Cardiac septum (tissue), 1 donor: ENCODE results near the gene BRAP. TPM values are rescaled to one million over a fixed set of nuclear protein-coding genes. Genes with fewer than 3 reads are reported as not detected.
"Not testable (repeated sequence)": the region's sequence is repeated elsewhere in the genome, so short reads cannot be mapped to it uniquely, and the experiment has no call there.

ENCODE experiments used
- DNase-seq: peaks from one replicate; pipeline ENCODE4 v3.0.0-alpha.2; 2020; ENCODE audit warnings: low spot score
- intact Hi-C: fragments of 100-400 bp; cut with DNase I; formaldehyde crosslinking; loops from one replicate; pipeline ENCODE4 v1.14.0; 2022
- total RNA-seq: library from RNA; stranded (reverse); fragmentation: NEBNext Ultra II Directional; extraction: Animal tissue kit (Norgen Biotek cat#: 25700); gene quantifications from one replicate; pipeline ENCODE4 v1.2.1, GENCODE V29; 2021
- donor health status: DM: no; HTN: no; CAD: no.

Gene BRAP
- total RNA-seq, 1 donor from 2014 or later = 13.9 TPM

DNA sequence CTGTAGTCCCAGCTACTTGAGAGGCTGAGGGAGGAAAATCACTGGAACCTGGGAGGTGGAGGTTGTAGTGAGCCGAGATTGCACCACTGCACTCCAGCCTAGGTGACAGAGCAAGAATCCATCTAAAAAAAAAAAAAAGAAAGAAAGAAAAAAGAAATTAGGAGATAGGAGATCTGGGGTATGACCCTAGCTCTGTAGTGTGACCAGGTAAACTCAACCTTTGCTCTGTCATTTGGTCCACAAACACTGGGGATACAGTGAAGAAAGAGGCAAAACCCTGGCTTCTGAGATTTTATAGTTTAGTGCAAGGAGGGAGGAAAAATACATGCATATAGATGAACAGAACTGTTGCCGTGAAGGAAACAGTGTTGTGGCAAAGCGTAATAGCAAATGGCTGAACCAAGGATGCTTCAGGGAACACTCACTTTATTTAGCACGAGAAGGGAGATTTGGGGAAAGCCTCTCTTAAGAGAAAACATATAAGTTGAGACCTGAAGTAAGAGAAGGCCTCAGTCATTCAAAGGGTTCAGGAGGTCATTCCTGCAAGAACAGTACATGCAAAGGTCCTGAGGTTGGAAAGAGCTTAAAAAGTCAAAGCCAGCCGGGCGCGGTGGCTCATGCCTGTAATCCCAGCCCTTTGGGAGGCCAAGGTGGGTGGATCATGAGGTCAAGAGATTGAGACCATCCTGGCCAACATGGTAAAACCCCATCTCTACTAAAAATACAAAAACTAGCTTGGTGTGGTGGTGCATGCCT lies 57.1 kb downstream of the BRAP start:
- intact Hi-C loops = no loop called here
- DNase-seq = no peak

DNA sequence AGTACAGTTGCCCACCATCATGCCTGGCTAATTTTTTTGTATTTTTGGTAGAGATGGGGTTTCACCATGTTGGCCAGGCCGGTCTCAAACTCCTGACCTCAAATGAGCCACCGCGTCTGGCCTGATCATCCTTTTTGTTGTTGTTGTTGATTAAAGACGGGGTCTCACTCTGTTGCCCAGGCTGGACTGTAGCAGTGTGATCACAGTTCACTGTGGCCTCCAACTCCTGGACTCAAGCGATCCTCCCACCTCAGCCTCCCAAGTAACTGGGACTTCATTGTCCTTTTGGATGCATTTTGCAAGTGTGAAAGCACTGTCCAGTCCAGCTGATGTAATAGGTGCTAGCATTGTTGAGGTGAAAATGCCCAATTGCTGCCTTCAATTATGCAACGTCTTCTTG lies 59.5 kb downstream of the BRAP start:
- intact Hi-C loops = no loop called here
- no peak for DNase-seq

DNA sequence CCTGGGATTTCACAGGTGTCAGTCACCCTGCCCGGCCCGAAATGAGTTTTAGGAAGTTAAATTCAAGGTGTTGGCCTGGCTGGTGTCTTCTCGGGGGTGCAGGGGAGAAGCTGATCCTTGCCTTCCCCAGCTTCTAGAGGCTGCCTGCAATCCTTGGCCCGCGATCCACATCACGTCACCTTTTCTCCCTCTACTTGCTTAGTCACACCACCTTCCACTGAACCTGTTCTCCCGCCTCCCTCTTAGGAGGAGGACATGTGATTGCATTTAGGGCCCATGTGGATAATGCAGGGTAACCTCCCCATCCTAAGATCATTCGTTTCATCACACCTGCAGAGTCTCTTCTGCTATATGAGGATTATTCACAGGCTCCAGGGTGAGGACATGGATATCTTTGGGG lies 61.2 kb downstream of the BRAP start:
- no peak for DNase-seq
- intact Hi-C loops = no loop called here

DNA sequence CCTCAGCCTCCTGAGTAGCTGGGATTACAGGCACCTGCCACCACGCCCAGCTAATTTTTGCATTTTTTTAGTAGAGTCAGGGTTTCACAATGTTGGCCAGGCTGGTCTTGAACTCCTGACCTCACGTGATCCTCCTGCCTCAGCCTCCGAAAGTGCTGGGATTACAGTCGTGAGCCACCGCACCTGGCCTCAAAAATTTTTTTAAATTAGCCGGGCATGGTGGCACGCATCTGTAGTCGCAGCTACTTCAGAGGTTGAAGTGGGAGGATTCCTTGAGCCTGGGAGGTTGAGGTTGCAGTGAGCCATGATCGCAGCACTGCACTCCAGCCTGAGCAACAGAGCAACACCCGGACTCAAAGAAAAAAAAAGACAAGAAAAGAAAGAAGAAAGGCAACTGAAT lies 67.9 kb downstream of the BRAP start:
- intact Hi-C loops, DNase-seq: not testable (repeated sequence)

DNA sequence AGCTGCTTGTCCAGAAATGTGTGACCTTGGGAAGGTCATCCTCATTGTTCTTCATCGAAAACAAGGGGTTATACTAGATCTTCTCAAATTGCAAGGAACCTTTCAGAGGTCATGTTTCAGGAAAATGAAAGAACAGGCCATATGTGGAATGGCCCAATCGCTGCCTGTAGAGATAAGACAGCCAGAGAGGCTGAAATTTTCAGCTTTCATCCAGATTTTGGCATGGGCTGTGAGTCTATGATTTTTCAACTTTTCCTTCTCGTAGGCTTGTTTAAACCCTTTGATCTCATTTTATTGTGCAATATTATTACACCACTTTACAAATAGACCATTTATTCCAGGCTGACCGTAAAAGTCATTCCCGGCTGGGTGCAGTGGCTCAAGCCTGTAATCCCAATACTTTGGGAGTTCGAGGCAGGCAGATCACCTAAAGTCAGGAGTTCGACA lies 69.6 kb downstream of the BRAP start:
- no peak for DNase-seq

DNA sequence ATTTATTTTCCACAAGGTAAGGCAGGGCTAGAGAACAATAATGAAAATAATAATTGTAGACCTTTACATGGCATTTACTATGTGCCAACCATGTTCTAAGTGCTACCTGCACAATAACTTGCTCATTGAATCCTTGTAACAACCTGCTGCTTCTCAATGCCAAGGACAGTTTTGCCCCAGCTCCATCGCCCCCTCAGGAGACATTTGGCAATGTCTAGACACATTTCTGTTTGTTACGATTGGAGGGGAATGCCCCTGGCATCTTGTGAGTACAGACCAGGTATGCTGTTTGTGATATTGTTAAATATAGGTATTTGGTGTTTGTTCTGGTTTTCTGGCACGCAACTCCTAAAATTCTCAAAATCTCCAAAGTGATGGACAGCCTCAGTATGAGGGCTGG lies 78.5 kb downstream of the BRAP start:
- intact Hi-C loops = no loop called here
- no peak for DNase-seq

More for the DNA sequence above, 69.6 kb downstream of the BRAP start:
- intact Hi-C loops = no loop called here

DNA sequence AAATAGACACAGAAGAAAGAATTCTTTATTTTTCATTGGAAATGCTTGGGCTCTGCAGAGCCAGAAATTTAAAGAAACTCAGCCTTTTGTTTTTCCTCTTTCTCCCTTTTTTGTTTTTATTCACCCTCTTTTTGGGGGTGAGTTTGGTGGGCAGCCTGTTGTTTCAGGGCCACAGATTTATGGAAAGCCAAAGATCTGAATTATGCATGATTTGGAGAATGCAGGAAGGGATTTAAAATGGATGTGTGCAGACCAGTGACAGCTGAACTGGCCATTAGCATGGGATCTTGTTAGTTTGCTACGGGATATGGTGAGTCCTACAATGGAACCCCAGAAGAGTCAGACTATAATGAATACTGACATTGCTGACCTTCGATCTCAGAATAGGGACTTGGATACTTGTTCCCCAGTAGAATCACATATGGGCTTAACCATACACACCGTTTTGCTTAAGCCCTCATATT lies 79.0 kb downstream of the BRAP start:
- DNase-seq = no peak

DNA sequence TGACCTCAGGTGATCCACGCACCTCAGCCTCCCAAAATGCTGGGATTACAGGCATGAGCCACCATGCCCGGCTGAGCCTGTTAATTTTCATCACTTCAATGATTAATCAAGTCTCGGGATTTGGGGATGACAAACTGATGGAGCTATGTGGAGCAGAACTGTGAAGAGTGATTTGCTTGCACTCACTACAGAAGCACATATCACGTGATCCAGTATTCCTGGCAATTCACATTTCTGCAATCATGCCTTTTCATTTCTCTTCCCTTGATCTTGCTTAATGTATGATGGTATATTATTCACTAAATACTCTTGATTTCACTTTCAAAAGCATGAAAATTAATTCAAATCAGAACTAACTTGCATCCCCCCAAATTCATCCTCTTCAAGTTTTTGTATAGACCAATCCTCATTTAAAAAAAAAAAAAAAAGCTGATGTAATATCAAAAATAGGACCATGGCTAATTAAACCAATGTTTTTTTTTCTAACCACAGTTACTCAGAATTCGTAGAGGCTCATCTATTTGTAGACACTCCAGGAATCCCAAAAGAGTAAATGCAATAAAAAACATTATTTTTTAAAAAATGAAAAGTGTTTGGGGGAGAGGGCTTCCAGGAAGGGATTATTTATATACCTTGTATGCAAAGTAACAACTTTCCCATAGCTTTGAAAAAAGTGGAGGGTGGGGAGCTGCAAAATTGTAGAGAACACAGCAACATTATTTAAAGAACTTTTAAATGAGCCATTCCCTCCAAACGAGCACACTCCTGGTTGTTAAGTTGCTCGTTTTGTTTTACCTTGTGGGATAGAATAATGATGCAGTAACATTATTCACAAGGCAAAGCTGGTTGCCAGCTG lies 79.6 kb downstream of the BRAP start:
- intact Hi-C loops = no loop called here
- DNase-seq = no peak

More for the DNA sequence above, 79.0 kb downstream of the BRAP start:
- intact Hi-C loops = no loop called here

DNA sequence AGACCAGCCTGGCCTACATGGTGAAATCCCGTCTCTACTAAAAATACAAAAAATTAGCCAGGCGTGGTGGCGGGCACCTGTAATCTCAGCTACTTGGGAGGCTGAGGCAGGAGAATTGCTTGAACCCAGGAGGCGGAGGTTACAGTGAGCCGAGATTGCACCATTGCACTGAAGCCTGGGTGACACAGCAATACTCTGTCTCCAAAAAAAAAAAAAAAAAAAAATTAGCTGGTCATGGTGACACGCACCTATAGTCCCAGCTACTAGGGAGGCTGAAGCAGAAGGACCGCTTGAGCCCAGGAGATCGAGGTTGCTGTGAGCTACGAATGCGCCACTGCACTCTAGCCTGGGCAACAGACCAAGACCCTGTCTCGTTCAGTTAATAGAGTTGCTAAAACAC lies 82.9 kb downstream of the BRAP start:
- DNase-seq, intact Hi-C loops: not testable (repeated sequence)

DNA sequence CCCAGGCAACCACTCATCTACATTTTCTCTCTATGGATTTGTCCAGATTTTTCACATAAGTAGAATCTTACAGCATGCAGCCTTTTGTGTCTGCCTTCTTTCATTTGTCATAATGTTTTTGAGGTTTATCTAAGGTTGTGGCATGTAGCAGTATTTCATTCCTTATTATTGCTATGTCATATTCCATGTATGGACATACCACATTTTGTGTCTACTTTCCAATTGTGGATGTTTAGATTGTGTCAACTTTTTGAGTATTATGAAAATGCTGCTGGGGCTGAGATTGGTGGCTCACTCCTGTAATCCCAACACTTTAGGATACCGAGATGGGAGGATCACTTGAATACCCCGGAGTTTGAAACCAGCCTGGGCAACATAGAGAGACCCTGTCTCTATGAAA lies 83.4 kb downstream of the BRAP start:
- intact Hi-C loops = no loop called here

DNA sequence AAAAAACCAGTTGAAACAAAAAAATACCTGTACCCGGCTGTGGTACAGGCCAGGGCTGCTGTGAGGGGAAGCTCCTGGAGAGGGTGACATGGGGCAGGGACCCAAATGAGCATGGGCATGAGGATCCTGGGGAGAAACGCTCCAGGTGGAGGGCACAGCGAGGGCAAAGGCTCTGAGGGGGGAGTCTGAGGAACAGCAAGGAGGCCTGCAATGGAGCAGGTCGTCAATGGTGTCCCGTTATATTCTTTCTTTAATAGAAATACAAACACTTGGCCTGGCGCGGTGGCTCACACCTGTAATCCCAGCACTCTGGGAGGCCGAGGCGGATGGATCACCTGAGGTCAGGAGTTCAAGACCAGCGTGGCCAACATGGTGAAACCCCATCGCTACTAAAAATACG lies 84.8 kb downstream of the BRAP start:
- peak; percentile 44 for DNase-seq
- intact Hi-C loops = not testable (repeated sequence)

More for the DNA sequence above, 83.4 kb downstream of the BRAP start:
- DNase-seq = no peak

DNA sequence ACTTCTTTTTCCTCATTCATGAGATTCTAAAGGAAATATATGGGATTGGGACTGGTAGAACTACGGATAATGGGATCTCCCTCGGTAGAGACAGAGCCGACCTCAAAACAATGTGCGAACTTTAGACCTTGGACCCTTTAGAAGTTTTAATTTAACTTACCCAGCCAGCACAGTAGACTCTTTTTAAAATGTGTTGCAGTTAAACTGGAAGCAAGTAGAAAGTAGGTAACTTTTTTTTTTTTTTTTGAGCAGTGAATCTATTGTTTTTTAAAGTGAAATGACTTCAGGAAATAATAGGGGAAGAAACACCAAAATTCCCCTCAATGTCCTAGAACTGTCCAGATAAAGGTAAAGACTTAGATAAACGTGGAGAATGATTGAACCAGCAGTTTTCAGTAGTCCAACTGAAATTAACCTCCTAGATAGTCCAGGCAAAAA lies 85.5 kb downstream of the BRAP start:
- intact Hi-C loops = no loop called here
- no peak for DNase-seq

DNA sequence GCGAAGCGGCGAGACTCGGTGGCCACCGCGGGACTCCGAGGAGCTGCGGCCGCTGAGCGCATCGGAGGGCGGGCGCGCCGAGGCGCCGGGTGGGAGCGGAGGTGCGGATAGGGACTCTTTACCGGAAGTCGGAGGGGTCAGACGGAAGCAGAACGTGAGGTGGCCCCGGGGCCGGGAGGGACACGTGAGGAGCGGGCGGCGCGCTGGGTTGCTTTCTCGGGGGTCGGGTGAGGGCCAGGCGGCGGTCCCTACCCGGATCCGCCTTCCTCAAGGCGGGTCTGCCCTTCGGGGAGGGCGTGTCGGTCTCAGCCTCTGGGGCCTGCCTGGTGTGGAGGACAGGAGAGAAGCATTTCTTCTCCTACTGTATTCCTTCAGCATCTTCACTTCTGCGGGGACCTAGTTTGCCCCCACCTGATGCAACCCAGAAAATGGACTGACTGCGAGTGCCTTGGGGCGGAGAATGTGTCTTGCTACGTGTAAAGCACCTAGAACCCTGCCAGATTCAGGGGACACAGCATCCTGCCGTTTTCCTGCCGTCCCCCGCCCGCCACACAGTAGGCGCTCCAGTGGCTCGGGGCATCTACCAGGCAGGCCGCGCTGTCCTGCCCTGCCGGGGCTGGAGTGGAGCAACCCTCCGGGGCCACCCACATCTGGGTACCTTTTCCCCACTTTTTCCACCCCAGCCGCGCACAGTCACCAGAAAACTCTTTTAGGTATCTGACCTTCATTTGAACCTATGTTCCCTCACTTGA lies 86.1 kb downstream of the BRAP start:
- intact Hi-C loops = loop anchor here (2.0 to 10.0 kb wide), 3 partner anchors 38 to 235 kb away; partner anchors contain the start of genes ACAD10 and PHETA1

DNA sequence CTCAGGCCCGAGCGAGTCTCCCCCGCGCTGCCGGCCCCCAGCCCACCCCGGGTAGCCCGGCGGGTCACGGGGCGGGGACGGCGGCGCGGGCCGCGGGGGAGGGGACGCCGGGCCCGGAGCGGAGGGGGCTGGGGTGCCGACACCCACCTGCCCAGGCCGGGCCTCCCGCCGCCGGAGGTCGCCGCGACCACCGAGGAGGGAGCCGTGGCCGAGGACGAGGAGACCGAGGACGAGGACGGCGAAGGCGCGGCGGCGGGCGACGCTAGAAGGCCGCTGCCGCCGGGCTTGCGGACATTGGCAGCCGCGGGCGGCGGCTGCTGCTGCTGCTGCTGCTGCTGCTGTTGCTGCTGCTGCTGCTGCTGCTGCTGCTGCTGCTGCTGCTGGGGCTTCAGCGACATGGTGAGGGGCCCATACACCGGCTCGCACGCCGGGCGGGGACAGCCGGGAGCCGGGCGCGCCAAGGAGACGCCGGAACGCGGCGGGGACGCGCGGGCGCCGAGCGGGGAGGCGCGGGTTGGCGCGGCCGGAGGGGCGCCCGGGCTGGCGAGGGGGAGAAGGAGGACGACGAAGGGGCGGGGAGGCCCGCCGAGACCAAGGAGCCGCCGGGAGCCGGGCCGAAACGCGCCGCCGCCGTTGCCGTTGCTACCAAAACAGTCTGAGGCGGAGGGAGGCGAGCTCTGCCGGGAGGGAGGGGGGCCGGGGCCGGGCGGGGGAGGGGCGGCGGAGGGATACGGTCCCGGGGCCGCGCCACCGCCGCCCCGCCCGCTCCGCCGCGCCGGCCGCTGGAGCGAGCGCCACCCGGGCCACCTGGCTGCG lies 86.9 kb downstream of the BRAP start, which contains the start of gene ATXN2:
Gene ATXN2 (minus strand): TSS at position 679 of the 816 bp plus-strand sequence. CDS start 281 bp downstream, at position 398.
- intact Hi-C loops = loop anchor here (2.0 to 10.0 kb wide), 3 partner anchors 38 to 234 kb away; partner anchors contain the start of genes ACAD10 and PHETA1
- DNase-seq = peak; percentile 83

More for the DNA sequence above, 86.1 kb downstream of the BRAP start:
- peak; percentile 93 for DNase-seq

DNA sequence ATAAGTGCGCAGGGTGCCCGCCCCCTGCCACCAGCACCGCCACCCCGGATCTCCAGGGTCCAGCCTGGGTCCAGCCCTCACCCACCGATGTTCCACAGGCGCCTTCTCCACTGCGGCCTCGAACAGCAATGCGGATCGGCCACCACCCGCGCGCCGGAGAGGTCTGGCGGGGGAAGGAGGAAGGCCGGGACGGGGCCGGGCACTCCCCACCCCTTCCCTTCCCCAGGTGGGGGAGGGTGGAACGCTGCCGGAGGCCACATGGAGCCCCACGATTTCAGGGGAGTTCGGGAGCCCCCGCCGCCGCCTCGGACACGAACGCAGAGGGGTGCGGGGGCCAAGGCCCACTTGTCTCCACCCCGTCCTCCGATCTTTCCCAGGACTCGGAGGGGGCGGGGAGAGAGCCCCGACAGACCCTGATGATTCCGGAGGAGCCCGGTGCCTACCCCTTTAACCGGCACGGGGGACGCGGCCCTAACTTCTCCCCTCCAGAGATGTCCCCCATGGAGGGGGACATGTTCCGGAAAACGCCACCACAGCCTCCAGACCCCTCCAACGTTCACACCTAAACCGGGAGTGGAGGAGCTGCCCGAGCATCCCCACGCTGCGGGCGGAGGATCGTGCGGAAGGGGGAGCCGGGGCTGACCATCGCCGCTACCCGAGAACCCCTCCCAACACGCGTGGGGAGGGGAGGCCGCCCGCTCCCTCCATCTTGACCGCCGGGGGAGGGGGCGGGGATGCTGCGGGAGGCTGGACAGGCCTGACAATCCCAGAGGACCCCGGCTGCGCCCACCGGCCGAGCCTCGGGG lies 87.7 kb downstream of the BRAP start:
- peak; percentile 81 for DNase-seq
- intact Hi-C loops = loop anchor here (2.0 to 10.0 kb wide), 3 partner anchors 39 to 233 kb away; partner anchors contain the start of genes ACAD10 and PHETA1

DNA sequence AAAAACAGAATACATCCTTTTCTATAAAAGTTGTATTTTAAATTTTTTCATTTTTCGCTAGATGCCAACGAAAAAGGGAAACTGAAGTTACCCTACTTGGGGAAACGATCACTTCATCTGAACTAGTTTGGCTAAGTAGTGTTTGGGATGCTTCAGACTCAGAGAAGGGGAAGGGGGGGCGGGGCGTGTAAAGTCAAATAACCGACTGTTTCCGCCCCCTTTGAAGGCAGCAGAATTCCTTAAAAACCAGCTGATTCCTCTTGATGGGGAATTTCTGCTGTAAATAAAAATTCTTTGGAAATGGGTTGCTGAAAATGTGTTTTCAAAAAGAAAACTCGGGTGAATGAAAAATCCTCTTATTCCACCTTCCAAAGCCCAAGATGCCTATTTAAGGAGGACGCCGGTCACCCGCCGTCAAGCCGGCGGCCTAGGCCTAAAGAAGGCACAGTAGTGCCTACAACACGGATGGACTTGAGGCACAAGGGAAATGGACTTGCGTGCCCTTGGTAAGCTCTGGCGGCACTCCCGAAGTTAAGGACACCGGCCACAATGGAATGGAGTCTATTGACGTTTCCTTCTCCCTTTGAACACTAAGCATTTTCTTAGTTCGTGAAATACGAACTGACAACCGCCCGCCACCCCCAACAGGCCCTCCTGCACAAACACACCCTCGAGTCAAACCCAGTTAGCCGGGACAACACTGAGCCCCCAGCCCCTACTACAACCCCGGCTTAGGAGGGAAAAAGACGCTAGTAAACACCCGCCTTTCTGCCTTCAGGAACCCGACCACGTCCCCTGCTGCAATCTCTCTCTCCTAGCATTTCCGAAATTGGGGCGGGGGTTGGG lies 88.5 kb downstream of the BRAP start:
- intact Hi-C loops = loop anchor here (5.0 to 10.0 kb wide), 2 partner anchors 40 to 232 kb away; partner anchors contain the start of gene PHETA1
- DNase-seq = no peak
